Thyroid gland (tissue), 4 donors: Measurements from ENCODE around the gene SATB2.

Experiments
- CTCF ChIP-seq, 6 experiments: fragments of 200-600 bp in 3 of 6; fragments of 450-650 bp in 3 of 6; sonication (generic) in 3 of 6; IDR thresholded peaks; one replicate each; pipeline ENCODE4 v1.5.1; 2016 to 2019; ENCODE audit warnings: antibody characterized with exemption in 6 of 6, mild to moderate bottlenecking in 2 of 6, inconsistent platforms in 1 of 6, moderate library complexity in 1 of 6
- POLR2A ChIP-seq, 2 donors: fragments of 450-650 bp; IDR thresholded peaks; one replicate each; pipeline ENCODE4 v1.6.1; 2017; ENCODE audit warnings: antibody characterized with exemption in 2 of 2, mild to moderate bottlenecking in 2 of 2, moderate library complexity in 1 of 2

- TF ChIP-seq POLR2A (IDR thresholded peaks at IDR 0.05), result no peak
- no peak for TF ChIP-seq CTCF (IDR thresholded peaks at IDR 0.05)
These were observed 15.6 kb downstream of the SATB2 start for GRCh38 chr2:199442173-199442572.
